GM12801 (cell line): ENCODE data around the gene MEIS2.

Experiments used
- TF ChIP-seq, protein P1 (sequence below): IDR thresholded peaks from one replicate; pipeline ENCODE4 v1.5.1; 2011; ENCODE audit warnings: control low read depth; ENCODE audit not compliant: insufficient read length; ENCODE audit errors: extremely low read depth

MEIS2 gene

DNA sequence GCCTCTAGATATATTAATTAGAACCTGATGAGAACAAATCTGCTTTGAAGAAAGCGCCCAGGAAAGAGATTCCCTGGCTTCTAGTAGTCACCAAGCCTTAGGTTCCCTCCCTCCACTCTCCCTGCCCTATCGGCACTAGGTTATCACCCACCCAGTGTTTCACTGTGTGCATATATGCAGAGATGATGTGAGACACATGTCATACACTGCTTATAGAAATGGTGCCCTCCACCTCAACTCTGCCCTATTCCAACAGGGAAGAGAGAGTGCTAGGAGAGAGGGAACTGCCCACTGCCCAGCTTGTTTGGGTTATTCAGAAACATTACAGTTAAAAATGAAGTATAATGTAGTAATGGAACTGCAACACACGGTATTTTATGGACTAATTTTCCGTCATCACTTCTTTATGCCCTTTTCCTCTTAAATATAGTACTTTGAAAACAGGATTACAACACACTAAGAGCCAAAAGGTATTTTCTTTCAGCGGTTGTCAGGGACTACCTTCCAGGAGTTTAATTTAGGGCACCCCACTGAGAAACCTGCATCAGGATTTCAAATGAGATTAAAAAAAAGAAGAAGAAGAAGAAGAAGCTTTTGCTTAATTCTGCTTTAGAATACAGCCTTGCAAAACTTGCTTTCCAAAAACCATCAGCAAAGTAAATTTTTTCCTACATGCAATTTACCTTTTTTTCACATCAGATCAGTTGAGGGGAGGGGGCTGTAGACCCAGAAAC, 55.3 kb downstream of the MEIS2 start:
- TF ChIP-seq, protein P1, sequence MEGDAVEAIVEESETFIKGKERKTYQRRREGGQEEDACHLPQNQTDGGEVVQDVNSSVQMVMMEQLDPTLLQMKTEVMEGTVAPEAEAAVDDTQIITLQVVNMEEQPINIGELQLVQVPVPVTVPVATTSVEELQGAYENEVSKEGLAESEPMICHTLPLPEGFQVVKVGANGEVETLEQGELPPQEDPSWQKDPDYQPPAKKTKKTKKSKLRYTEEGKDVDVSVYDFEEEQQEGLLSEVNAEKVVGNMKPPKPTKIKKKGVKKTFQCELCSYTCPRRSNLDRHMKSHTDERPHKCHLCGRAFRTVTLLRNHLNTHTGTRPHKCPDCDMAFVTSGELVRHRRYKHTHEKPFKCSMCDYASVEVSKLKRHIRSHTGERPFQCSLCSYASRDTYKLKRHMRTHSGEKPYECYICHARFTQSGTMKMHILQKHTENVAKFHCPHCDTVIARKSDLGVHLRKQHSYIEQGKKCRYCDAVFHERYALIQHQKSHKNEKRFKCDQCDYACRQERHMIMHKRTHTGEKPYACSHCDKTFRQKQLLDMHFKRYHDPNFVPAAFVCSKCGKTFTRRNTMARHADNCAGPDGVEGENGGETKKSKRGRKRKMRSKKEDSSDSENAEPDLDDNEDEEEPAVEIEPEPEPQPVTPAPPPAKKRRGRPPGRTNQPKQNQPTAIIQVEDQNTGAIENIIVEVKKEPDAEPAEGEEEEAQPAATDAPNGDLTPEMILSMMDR, result no peak

DNA sequence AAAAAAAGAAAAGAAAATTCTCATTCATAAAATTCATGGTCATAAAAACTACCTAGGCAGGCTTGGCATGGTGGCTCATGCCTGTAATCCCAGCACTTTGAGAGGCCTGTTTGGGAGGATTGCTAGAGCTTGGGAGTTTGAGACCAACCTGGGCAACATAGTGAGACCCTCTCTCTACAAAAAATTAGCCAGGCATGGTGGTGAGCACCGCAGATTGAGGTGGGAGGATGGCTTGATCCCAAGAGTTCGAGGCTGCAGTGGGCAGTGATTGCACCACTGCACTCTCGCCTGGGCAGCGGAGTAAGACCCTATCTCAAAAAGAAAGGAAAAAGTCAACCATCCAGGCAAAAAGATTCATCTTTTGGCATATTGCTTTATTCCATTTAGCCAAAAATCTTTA, 58.5 kb downstream of the MEIS2 start:
- TF ChIP-seq, protein P1, result no peak

DNA sequence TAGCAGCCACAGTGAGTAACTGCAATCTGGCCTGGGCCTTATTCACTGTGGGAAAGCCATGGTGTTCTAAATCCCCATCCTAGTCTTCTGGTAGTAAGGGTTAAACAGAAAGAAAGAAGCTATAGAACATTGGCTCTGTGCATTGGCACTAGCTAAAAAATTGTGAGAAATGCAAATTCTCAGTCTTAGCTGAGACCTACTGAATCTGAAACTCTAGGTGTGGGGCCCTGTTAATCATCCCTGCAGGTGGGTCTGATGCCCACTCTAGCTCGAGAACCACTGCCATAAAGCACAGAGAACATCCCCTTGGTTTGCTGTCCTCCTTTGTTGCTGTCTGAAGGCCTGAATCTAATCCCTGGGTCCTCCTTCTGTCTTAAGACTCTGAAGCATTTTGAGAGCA, 59.3 kb downstream of the MEIS2 start:
- TF ChIP-seq, protein P1, result no peak

DNA sequence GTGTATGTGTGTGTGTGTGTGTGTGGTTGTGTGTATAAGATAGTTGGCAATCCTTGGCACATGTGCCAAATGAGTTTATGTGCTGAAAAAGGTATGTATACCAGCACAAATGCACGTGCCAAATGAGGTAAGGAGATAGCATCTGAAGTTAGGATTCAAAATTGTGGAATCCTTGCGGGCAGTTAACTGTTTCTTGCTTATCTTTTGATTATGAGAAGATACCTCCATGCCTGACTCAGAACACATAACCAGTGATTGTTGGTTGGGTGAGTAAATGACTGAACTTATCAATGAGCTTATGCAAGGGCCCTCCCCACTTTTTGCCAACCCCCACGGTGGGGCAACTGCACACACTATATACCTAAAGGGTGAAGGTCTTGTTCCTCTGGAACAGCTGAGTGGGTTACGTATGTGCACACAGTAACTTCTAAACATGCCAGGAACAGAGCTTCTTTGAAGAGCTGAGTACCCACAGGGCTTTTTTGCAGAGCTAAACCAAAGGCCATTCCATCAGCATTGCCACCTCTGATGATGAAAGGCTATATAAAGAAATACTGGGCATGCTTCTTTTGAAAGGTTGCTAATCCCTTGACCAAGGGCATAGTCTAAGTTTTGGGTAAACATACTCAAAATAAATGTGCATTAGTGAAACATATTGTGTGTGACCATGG, 60.1 kb downstream of the MEIS2 start:
- TF ChIP-seq, protein P1, result no peak

DNA sequence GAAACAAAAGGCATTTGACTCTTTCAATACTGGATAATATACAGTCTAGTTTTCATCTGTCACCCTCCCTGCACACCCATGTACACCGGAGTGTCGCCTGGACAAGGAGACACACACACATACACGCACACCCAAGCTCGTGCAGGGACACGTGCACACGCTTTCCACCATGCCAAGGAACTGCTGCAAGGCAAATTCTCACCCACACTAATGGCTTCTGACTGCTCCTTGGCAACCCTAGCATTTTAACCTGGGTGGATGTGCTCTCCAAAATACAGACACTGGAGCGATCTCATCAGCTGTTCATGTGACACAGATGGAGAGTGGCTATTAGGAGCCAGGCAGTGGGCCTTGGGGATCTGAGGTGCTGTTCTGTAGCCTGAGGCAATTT, 61.6 kb downstream of the MEIS2 start:
- TF ChIP-seq, protein P1, result no peak

DNA sequence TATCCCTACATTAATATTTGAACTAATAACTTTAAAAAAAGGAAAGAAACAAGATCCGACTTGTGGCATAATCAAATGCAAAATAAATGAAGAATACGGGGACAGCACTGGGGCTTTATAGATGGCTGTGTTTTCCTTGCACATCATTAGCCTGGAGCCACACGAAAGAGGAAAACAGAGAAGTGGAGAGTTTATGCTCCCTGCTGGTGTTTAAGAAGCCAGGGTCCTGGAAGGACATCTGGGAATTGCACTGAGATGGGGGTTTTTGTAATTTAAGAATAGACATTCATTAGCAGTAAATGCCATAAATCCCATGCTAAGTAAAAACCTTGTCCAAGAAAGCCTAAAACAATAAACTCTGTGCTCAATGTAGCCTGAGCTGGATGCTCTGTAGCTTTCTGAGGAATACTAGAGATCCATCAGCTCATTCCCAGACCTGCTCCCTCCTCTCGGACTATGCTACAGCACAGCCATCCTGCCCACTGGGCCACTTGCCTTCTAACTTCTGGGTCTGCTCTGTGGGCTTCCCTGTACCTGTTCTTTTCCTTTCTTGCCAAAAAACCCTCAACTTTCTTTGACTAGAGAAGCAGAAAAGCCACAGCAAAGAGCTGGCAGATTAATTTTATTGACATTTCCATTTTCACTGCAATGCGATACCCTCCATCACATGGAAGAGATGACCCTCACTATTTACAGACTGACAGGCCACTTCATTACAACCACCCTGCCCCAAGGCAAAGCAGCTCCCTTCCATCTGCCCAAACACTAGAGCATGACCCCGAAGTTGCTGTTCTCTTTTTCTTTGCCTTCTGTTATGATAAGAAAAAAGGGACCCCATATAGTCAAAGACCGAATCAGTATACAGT, 62.3 kb downstream of the MEIS2 start:
- TF ChIP-seq, protein P1, result no peak

DNA sequence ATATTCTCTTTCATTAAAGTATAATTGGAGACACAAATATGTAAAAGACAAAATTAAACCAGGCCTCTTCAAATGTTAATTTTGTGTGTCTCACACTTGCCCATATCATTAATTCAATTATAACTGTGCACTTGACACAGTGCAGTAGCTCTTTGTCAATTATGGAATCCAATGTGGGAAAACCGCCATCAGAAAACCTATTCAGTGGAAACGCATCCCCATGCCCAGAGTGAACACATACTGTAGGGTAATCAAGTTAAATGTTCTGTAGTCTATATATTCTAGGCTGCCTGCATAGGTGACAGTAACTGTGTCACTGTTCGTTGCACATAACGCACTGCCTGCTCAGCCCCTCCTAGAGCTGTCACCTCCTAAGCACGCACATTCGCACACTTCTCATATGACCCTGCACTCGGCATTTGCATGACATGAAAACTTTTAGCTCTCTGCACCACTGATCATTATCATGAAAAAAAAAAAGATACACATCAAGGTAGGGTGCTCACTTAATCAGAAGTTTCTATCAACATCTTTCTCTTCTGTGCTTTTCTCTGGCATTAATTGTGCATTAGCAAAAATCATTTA, 63.2 kb downstream of the MEIS2 start:
- TF ChIP-seq, protein P1, result no peak
